Measurements from ENCODE around the gene KICS2.

The KICS2 gene

DNA sequence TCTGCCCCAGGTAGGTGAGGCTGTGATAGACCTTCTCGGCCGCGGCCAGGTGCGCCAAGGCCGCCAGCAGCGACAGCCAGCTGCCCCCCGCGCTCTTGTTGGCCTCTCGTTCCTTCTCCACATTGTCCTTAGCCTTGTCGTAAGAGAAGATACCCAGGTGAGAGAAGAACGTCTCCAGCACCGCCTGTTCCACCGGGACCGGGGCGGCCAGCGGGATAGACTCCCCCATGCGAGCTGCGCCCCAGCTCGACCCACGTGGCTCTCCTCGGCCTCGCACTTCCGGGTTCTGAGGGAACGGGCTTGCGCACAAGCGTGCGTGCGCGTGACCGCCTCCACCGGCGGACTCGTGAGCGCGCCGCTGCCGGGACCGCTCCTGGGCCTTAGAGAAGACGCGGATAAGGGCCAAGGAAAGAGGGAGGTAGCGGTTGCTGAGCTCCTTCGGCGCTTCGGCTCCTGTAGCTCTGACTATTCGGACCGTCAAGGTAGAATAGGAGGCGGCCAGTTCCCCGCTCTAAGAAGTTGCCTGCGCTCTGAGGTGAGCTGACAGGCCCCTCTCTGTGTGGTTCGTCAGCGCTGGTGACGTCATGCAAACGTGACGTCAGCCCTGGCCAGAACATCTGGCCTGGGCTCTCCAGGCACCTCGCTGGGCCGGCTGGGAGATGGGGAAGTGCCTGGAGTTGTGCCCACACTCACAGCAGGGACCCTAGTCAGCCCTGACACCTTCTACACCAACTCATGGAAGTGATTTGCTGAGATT lies at the start of gene KICS2:
Gene KICS2 (minus strand): TSS at position 288 of the 757 bp plus-strand sequence. CDS start 59 bp downstream, at position 229.
- peak; percentile 84 to 96 (median 93) for DNase-seq
- intact Hi-C loops (cut with DNase I), result no loop called here

- intact Hi-C loops (cut with DNase I), result no loop called here
- no peak for DNase-seq
These were observed 48.3 kb upstream of the KICS2 start for GRCh38 chr12:64270411-64270810.

- DNase-seq, result no peak
- intact Hi-C loops (cut with DNase I), result no loop called here
These were observed 47.1 kb upstream of the KICS2 start for GRCh38 chr12:64269161-64269560.

- intact Hi-C loops (cut with DNase I), result no loop called here
- DNase-seq, result no peak
These were observed 46.3 kb upstream of the KICS2 start for GRCh38 chr12:64268409-64268808.

- DNase-seq, result no peak
- intact Hi-C loops (cut with DNase I), result no loop called here
These were observed 43.7 kb upstream of the KICS2 start for GRCh38 chr12:64265839-64266238.

GRCh38 chr12:64261813-64262212 lies 39.7 kb upstream of the KICS2 start:
- DNase-seq, result no peak
- intact Hi-C loops (cut with DNase I), result no loop called here

DNA sequence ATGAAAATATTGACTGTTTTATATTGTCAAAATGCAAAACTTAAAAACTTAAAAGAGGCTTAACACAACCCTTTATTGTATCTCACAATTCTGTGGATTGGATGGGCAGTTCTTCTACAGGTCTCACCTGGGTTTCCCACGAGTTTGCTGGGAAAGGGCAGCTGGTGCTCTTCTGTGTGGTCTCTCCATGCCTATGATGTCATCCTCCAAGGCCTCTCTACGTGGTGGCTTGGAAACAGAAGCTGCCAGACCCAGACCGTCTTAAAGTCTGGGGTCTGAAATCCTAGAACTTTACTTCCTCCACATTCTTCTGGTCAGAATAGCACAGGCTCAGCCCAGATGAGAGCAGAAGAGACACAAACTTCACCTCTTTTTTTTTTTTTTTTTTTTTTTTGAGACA lies 36.5 kb upstream of the KICS2 start:
- DNase-seq, result no peak
- intact Hi-C loops (cut with DNase I), result loop anchor here (5.0 to 10.0 kb wide), 2 partner anchors 74 to 416 kb away; partner anchors contain the start of gene SRGAP1

DNA sequence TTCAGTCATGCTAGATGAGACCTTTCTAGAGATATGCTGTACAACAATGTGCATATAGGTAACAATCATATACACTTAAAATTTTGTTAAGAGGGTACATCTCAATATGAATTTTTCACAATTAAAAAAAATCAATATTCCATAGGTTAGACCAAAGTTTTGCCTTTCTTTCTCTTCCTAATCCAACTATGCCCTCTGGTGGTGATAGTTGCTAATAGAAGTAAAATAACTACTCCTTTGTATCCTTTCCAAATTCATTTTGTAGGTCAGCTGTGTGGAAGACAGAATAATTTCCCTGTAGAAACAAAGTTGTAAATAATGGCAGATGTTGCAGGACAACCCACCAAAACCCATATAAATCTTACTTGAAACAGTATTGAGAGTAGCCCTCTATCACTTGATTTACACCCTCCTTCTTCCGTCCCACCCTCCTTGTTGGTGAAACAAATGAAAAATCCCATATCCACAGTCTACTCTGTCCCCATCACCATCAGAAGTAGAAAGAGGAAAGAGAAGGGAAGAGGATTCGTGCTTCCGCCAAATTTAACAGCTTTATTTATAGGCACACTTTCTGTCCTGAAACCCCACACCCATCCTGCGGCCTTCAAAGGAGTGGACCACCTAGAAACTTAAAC lies 34.2 kb upstream of the KICS2 start:
- peak in 5 of 42 donors; percentile 25 to 65 (median 41) for DNase-seq
- intact Hi-C loops (cut with DNase I), result loop anchor here (5.0 to 10.0 kb wide), 2 partner anchors 71 to 414 kb away; partner anchors contain the start of gene SRGAP1

- DNase-seq, result no peak
- intact Hi-C loops (cut with DNase I), result loop anchor here (5.0 to 10.0 kb wide), 2 partner anchors 70 to 413 kb away; partner anchors contain the start of gene SRGAP1
These were observed 33.2 kb upstream of the KICS2 start for GRCh38 chr12:64255249-64255648.

DNA sequence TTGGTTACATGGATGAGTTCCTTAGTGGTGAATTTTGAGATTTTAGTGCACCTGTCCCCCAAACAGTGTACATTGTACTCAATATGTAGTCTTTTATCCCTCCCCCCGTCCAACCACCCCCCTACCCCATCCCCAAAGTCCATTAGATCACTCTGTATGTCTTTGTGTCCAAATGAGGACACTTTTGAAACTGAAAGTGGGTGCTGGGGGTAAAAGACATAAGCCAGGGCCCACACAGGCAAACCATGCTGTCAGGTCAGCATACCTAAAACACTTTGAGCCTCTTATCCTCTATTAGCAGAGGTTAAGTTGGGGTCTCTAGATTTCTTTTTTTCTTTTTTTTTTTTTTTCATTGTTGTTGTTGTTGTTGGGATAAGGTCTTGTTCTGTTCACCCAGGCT lies 31.3 kb upstream of the KICS2 start:
- intact Hi-C loops (cut with DNase I), result loop anchor here (10.0 kb wide), 1 partner anchor 69 kb away; no protein-coding TSS in a partner anchor

GRCh38 chr12:64252681-64253080 lies 30.6 kb upstream of the KICS2 start:
- intact Hi-C loops (cut with DNase I), result loop anchor here (10.0 kb wide), 1 partner anchor 68 kb away; no protein-coding TSS in a partner anchor
- no peak for DNase-seq

More for the DNA sequence above, 31.3 kb upstream of the KICS2 start:
- DNase-seq, result no peak

DNA sequence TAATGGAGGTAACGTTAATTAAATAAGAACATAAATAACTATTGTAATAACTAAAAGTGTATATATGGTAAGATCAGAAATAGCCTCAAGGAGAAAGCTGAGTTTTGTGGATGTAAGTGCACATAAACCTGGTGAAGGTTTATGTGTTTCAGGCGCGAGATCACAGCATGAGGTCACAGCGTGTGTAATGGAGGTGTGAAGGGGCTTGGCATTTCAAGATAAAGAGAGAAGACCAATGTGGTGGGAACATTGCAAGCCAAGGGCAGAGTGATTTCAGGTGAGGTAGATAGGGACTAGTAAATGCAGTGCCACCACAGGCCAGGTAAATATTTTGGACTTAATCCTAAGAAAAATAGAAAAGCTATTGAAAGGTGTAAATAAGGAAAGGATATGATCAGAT lies 21.7 kb upstream of the KICS2 start:
- intact Hi-C loops (cut with DNase I), result no loop called here
- no peak for DNase-seq

GRCh38 chr12:64240781-64241180 lies 18.7 kb upstream of the KICS2 start:
- DNase-seq, result no peak
- intact Hi-C loops (cut with DNase I), result no loop called here

DNA sequence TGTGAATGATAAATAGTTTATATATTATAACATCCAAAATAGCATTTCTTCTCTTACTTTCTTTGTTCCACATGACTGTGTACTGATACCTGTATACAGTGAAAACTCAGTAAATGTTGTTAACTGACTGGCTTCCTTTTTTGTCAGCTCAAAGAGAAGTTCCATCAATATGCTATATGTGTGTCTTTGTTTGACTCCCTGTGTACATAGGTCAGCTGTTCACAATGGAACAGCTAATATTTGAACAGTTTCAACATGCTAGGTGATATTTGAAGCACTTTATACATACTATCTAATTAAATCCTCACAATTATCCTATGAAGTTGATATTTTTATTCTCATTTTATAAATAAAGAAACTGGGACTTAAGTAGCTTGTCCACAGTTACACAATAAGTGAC lies 15.3 kb upstream of the KICS2 start:
- intact Hi-C loops (cut with DNase I), result no loop called here

DNA sequence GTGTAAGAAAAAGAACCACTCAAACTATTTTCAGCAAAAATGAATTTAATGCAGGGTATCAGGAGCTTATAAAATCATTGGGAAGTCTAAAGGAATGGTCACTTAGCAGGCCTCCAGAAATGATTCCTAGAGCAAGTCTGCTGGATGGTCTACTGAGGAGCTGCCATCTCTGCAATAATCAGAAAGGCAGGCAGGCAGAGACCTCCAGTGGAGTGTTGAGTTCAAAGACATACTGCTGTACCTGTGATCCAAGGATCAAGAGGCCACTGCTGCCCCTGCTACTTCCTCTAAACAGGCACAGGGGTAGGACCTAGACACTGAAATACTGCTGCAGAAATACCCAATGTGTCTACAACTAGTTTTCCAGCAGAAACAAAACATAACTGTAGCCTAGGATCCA lies 14.5 kb upstream of the KICS2 start:
- intact Hi-C loops (cut with DNase I), result no loop called here
- peak in 6 of 42 donors; percentile 8 to 47 (median 29) for DNase-seq

More for the DNA sequence above, 15.3 kb upstream of the KICS2 start:
- DNase-seq, result no peak

DNA sequence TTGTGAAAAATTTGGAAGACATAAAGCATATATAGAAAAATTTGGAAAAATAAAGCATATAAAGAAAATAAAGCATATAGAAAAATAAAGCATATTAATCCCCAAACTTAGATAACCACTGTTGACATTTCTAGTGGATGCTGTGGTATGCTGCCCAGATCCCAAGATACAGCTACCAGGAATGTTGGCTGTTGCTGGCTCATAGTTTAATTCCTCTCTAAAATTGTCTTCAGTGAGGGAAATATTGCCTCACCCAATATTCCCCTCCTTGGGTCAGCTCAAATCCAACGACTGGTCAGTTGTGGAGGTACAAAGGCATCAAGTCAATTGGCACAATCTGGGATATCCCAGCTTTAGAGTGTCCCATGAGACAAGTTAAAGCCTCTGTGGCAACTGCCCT lies 10.1 kb upstream of the KICS2 start:
- intact Hi-C loops (cut with DNase I), result no loop called here
- no peak for DNase-seq

GRCh38 chr12:64229796-64230195 lies 7.7 kb upstream of the KICS2 start:
- intact Hi-C loops (cut with DNase I), result no loop called here
- DNase-seq, result peak in 41 of 42 donors; percentile 28 to 81 (median 62)

- intact Hi-C loops (cut with DNase I), result no loop called here
- DNase-seq, result peak in 1 of 42 donors; percentile 18
These were observed 7.1 kb upstream of the KICS2 start for GRCh38 chr12:64229240-64229639.

- intact Hi-C loops (cut with DNase I), result no loop called here
- no peak for DNase-seq
These were observed 3.5 kb upstream of the KICS2 start for GRCh38 chr12:64225626-64226025.

- peak; percentile 78 to 95 (median 89) for DNase-seq
- intact Hi-C loops (cut with DNase I), result no loop called here
These were observed 466 bp downstream of the KICS2 start for GRCh38 chr12:64221651-64222008.
